PC-9 (cell line): Measurements from ENCODE around the gene ROCK1.

Experiments
- EZH2 ChIP-seq: fragments of 200-600 bp; sonication (generic); IDR thresholded peaks from 2 replicates; pipeline ENCODE4 v1.8.0; 2017; ENCODE audit warnings: antibody characterized with exemption, low read depth
- TF ChIP-seq, protein P1 (sequence below): fragments of 200-600 bp; sonication (generic); conservative IDR thresholded peaks from 2 replicates; pipeline ENCODE4 v1.6.1; 2017; ENCODE audit warnings: mixed run types, antibody characterized with exemption, mild to moderate bottlenecking, moderate library complexity

DNA sequence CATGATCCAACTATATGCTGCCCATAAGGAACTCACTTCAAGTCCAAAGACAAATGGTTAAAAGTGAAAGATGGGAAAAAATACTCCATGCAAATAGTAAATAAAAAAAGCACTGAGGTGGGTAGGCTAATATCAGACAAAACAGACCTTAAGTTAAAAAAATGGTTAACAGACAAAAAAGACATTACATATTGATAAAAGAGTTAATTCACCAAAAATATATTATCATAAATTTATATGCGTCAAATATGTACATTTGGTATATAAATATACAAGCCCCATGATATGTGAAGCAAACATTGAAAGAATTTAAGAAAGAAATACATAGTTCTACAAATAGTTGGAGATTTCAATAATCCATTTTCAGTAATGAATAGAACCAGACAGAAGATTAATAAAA, 31.0 kb downstream of the ROCK1 start:
- TF ChIP-seq, protein P1, sequence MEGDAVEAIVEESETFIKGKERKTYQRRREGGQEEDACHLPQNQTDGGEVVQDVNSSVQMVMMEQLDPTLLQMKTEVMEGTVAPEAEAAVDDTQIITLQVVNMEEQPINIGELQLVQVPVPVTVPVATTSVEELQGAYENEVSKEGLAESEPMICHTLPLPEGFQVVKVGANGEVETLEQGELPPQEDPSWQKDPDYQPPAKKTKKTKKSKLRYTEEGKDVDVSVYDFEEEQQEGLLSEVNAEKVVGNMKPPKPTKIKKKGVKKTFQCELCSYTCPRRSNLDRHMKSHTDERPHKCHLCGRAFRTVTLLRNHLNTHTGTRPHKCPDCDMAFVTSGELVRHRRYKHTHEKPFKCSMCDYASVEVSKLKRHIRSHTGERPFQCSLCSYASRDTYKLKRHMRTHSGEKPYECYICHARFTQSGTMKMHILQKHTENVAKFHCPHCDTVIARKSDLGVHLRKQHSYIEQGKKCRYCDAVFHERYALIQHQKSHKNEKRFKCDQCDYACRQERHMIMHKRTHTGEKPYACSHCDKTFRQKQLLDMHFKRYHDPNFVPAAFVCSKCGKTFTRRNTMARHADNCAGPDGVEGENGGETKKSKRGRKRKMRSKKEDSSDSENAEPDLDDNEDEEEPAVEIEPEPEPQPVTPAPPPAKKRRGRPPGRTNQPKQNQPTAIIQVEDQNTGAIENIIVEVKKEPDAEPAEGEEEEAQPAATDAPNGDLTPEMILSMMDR: no peak
- TF ChIP-seq EZH2: no peak
